Mesothelial cell of epicardium (in vitro differentiated cells): ENCODE data around the gene MLC1. TPM values are rescaled to one million over a fixed set of nuclear protein-coding genes. Genes with fewer than 3 reads are reported as not detected.
A peak's percentile ranks its signal among the peaks of the same experiment; 100 is the strongest.

ENCODE experiments used
- DNase-seq, 2 experiments: peaks; one replicate each; pipeline ENCODE4 v3.0.0; 2021; ENCODE audit warnings: low spot score in 2 of 2; ENCODE audit not compliant: unreplicated experiment in 2 of 2
- H3K27ac Mint-ChIP-seq: 2 replicates; pipeline ENCODE4 v1.8.0; 2021; ENCODE audit warnings: mixed read lengths
- H3K27me3 Mint-ChIP-seq: 2 replicates; pipeline ENCODE4 v1.8.0; 2021; ENCODE audit warnings: low read depth, mixed read lengths
- H3K36me3 Mint-ChIP-seq: 2 replicates; pipeline ENCODE4 v1.8.0; 2021; ENCODE audit warnings: mixed read lengths
- H3K4me1 Mint-ChIP-seq: 2 replicates; pipeline ENCODE4 v1.8.0; 2021; ENCODE audit warnings: mixed read lengths
- H3K4me3 Mint-ChIP-seq: 2 replicates; pipeline ENCODE4 v1.8.0; 2021; ENCODE audit warnings: mild to moderate bottlenecking, moderate library complexity, mixed read lengths
- H3K9me3 Mint-ChIP-seq: 2 replicates; pipeline ENCODE4 v1.8.0; 2021; ENCODE audit warnings: mixed read lengths
- CTCF ChIP-seq: fragments of 200-600 bp; sonication (generic); IDR thresholded peaks from one replicate; pipeline ENCODE4 v1.5.0; 2021; ENCODE audit warnings: antibody characterized with exemption; ENCODE audit not compliant: unreplicated experiment
- total RNA-seq: library from RNA; stranded (reverse); gene quantifications from 3 replicates; pipeline ENCODE4 v1.2.1, GENCODE V29; 2021

The MLC1 gene
- total RNA-seq, 1 donor from 2014 or later: 2.1 TPM

- no peaks in the 10 kb centered on the region for H3K9me3 Mint-ChIP-seq
- no peak for TF ChIP-seq CTCF
- peaks cover 39% of the 10 kb centered on the region for H3K27me3 Mint-ChIP-seq
- no peak overlapping the region for H3K27ac Mint-ChIP-seq
- H3K4me3 Mint-ChIP-seq: no peak overlapping the region
- H3K36me3 Mint-ChIP-seq: no peaks in the 10 kb centered on the region
- DNase-seq: no peak
- H3K4me1 Mint-ChIP-seq: no peaks in the 10 kb centered on the region
Measured at GRCh38 chr22:50031189-50032091, 53.8 kb downstream of the MLC1 start.

- Mint-ChIP-seq H3K9me3 (no peaks in the 10 kb centered on the region), H3K36me3 (no peaks in the 10 kb centered on the region), H3K27me3 (peaks cover 46% of the 10 kb centered on the region), H3K4me1 (no peaks in the 10 kb centered on the region), H3K4me3 (no peak overlapping the region), H3K27ac (no peak overlapping the region)
- TF ChIP-seq CTCF: peak; percentile 65
- DNase-seq: peak; percentile 59 to 81
Measured at GRCh38 chr22:50030297-50031188, 54.7 kb downstream of the MLC1 start.

GRCh38 chr22:50027639-50028537 is 57.3 kb downstream of the MLC1 start:
- no peaks in the 10 kb centered on the region for H3K36me3 Mint-ChIP-seq
- no peak for TF ChIP-seq CTCF
- no peaks in the 10 kb centered on the region for H3K4me1 Mint-ChIP-seq
- peaks cover 56% of the 10 kb centered on the region for H3K27me3 Mint-ChIP-seq
- DNase-seq: no peak
- H3K27ac Mint-ChIP-seq: no peak overlapping the region
- H3K4me3 Mint-ChIP-seq: no peak overlapping the region
- no peaks in the 10 kb centered on the region for H3K9me3 Mint-ChIP-seq

- no peak for TF ChIP-seq CTCF
- no peaks in the 10 kb centered on the region for H3K36me3 Mint-ChIP-seq
- H3K4me1 Mint-ChIP-seq: no peaks in the 10 kb centered on the region
- H3K9me3 Mint-ChIP-seq: no peaks in the 10 kb centered on the region
- H3K4me3 Mint-ChIP-seq: no peak overlapping the region
- H3K27ac Mint-ChIP-seq: no peak overlapping the region
- DNase-seq: no peak
- H3K27me3 Mint-ChIP-seq: peaks cover 50% of the 10 kb centered on the region
Measured at GRCh38 chr22:50025993-50026392, 59.2 kb downstream of the MLC1 start.
